ENCODE measurements around the gene GABRB1.

The GABRB1 gene

DNA sequence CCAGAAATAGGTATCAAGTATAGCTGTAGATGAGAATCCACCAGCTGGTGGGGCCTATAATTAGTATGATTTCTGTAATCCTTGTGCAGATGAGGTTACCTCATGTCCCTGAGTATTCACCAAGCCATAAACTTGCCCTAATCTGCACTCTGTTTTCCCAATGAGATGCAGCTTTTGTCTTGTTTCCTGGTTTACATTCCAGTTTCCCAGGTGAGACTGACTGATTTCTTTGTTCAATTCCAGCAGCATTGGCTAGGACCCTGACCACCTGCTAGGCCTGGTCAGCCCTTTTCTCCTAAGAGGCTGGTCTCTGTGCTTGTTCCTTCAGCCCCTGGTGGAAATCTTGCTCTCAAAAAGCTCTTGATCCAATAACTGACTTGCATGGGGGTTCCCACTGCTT lies 44.6 kb downstream of the GABRB1 start:
- no peak for TF ChIP-seq CTCF (IDR thresholded peaks at IDR 0.05)
- DNase-seq (ENCODE audit: low spot score) = no peak
- H3K27ac ChIP-seq = no peak overlapping the region
- no peak overlapping the region for H3K4me3 ChIP-seq

GRCh38 chr4:47084111-47084510 lies 52.7 kb downstream of the GABRB1 start:
- Histone ChIP-seq H3K27ac (no peak overlapping the region), H3K4me3 (no peak overlapping the region)
- DNase-seq (ENCODE audit: low spot score) = no peak
- TF ChIP-seq CTCF (IDR thresholded peaks at IDR 0.05) = no peak

DNA sequence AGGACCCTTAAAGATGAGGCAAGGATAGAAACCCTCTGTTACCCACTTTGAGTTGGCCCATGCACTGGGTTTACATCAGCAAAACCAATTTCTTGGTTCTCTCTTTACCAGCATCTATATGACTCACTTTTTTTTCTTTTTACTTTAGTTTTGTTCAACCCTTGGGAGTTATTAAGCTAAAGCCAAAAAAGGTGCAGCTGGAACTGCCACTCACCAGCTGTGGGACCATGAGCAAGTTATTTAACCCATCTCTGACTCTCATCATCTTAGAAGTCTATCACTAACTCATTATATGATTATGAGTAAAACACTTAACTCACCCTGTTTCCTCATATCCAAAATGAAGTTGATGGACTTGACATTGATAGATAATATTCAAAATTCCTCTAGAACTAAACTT lies 53.4 kb downstream of the GABRB1 start:
- H3K4me3 ChIP-seq = no peak overlapping the region
- no peak for TF ChIP-seq CTCF (IDR thresholded peaks at IDR 0.05)
- no peak overlapping the region for H3K27ac ChIP-seq
- no peak for DNase-seq (ENCODE audit: low spot score)

DNA sequence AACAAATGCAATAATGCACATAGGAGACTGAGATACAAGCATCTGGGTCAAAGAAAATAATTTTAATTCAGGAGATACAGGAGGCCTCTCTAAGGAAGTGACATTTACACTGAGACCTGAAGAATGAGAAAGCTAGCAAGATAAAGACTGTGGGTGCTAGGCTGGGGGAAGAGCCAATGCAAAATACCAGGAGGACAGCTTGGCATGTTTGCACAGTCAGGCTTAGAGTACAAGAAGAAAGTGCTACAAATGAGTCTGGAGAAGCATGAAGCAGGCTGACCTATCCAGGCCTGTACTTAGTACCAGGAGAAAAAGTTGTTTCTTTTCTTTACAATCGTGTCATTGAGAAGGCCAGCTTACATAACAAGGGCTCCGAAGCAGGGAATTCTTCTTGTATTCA lies 56.9 kb downstream of the GABRB1 start:
- Histone ChIP-seq H3K27ac (no peak overlapping the region), H3K4me3 (no peak overlapping the region)
- no peak for TF ChIP-seq CTCF (IDR thresholded peaks at IDR 0.05)
- no peak for DNase-seq (ENCODE audit: low spot score)

DNA sequence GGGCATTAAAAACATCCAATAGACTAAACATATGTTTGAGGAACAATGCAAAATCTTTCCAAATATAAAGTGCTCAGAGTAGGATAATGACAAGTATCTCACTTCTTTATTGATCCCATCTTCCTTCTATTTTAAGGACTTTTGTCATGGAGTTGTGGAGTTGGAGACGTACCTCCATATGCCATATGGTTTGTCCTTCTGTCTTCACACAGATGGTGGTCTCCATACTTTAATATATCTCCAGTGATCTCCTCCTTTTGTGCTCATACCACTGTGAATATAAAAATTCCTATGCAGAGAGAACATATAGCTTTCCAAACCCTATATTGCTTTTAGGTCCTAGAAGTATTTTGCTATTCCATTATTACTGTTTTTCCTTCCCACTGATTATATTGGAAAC lies 64.5 kb downstream of the GABRB1 start:
- no peak for TF ChIP-seq CTCF (IDR thresholded peaks at IDR 0.05)
- no peak for DNase-seq (ENCODE audit: low spot score)
- Histone ChIP-seq H3K27ac (no peak overlapping the region), H3K4me3 (no peak overlapping the region)

DNA sequence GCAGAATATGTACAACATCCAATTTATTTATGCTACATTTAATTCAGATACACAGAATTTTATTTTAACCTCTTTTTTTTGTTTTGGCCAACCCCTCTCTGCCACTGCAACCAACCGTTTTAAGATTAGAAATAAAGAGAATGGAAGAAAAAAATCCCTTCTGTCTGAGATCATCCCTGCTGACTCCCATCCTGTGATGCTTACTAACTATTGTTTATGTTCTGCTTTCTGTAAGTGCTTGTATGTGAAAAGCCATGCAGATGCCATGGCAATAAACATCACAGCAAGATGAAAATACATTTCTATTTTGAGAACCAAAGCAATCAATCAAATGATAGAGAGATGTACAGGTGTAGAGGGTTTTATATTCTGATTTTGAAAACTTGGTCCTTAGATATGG lies 70.1 kb downstream of the GABRB1 start:
- Histone ChIP-seq H3K27ac (no peak overlapping the region), H3K4me3 (no peak overlapping the region)
- TF ChIP-seq CTCF (IDR thresholded peaks at IDR 0.05) = no peak
- no peak for DNase-seq (ENCODE audit: low spot score)

DNA sequence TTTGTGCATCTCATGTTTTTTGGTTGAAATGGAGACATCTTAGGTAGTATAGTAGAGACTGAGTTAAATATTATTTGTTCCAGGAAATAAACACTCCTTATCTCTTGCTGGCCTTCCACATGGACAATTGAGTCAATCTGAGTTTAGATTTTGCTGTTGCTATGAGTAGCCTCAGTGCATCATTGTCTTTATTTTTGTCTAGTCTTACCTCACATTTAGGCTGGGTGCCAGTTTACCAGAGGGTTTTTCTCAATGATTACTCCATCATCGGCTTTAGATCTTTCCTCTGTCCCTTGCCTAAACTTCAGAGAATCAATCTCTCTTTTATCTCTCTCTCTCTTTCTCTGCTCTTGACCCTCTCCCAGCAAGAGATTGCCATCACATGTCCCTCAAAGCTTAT lies 73.6 kb downstream of the GABRB1 start:
- H3K27ac ChIP-seq = no peak overlapping the region
- no peak for DNase-seq (ENCODE audit: low spot score)
- no peak for TF ChIP-seq CTCF (IDR thresholded peaks at IDR 0.05)
- no peak overlapping the region for H3K4me3 ChIP-seq

Measured in coronary artery (tissue), 2 donors.